ENCODE data around the gene TNNI3K. TPM values are rescaled to one million over a fixed set of nuclear protein-coding genes. Genes with fewer than 3 reads are reported as not detected.

Gene TNNI3K
- polyA plus RNA-seq, 1 donor (not counting 4 experiments of a cell fraction or from before 2014, with no cell fraction given) = 0.41 TPM

GRCh38 chr1:74455390-74455789 lies 220.2 kb downstream of the TNNI3K start:
- Histone ChIP-seq H3K36me3 (ENCODE audit: control insufficient read depth in 2 of 2, extremely low read depth in 1 of 2, insufficient read depth in 2 of 2, low read length in 2 of 2) (no peaks in the 10 kb centered on the region), H3K4me3 (ENCODE audit: control insufficient read depth in 2 of 3, extremely low read depth in 1 of 3, insufficient read depth in 2 of 3, low read depth in 1 of 3, low read length in 3 of 3) (no peak overlapping the region), H3K4me2 (ENCODE audit: control insufficient read depth, extremely low read depth, insufficient read depth, low read depth, low read length) (no peak overlapping the region), H3K27me3 (ENCODE audit: control insufficient read depth, extremely low read depth, insufficient read depth, low read length) (no peaks in the 10 kb centered on the region), H3K27ac (ENCODE audit: control insufficient read depth, insufficient read depth, low read length) (no peak overlapping the region), H3K4me1 (ENCODE audit: control insufficient read depth, extremely low read depth, insufficient read depth, low read length) (no peaks in the 10 kb centered on the region), H3K9me1 (ENCODE audit: control insufficient read depth, extremely low read depth, insufficient read depth, low read length) (no peaks in the 10 kb centered on the region), H4K20me1 (ENCODE audit: control insufficient read depth, extremely low read depth, insufficient read depth, low read length) (no peaks in the 10 kb centered on the region), H3K79me2 (ENCODE audit: control insufficient read depth, insufficient read depth, low read length) (no peaks in the 10 kb centered on the region), H3K9me3 (ENCODE audit: control insufficient read depth, low read depth, low read length) (no peaks in the 10 kb centered on the region), H2AFZ (ENCODE audit: control insufficient read depth, low read length) (no peak overlapping the region), H3K9ac (ENCODE audit: control insufficient read depth, extremely low read depth, insufficient read depth, low read length) (no peak overlapping the region)
- TF ChIP-seq CTCF (optimal IDR thresholded peaks at IDR 0.05 in 1 of 3, IDR thresholded peaks at IDR 0.05 in 1 of 3, conservative IDR thresholded peaks at IDR 0.05 in 1 of 3; ENCODE audit: extremely low read depth in 1 of 3, insufficient read depth in 2 of 3, low read length in 3 of 3) (no peak), EZH2 (IDR thresholded peaks at IDR 0.05; ENCODE audit: low read length) (no peak)
- FAIRE-seq = no peak
- dilution Hi-C loops (cut with MboI; ENCODE audit: extremely low pct_ligation_motif_present, low sequenced_read_pairs) = no loop called here
- no peak for DNase-seq (ENCODE audit: low read depth, low spot score)

GRCh38 chr1:74457253-74457652 lies 222.1 kb downstream of the TNNI3K start:
- H4K20me1 ChIP-seq (ENCODE audit: control insufficient read depth, extremely low read depth, insufficient read depth, low read length) = no peaks in the 10 kb centered on the region
- H3K36me3 ChIP-seq (ENCODE audit: control insufficient read depth in 2 of 2, extremely low read depth in 1 of 2, insufficient read depth in 2 of 2, low read length in 2 of 2) = no peaks in the 10 kb centered on the region
- H3K9ac ChIP-seq (ENCODE audit: control insufficient read depth, extremely low read depth, insufficient read depth, low read length) = no peak overlapping the region
- H3K9me1 ChIP-seq (ENCODE audit: control insufficient read depth, extremely low read depth, insufficient read depth, low read length) = no peaks in the 10 kb centered on the region
- no peaks in the 10 kb centered on the region for H3K9me3 ChIP-seq (ENCODE audit: control insufficient read depth, low read depth, low read length)
- H3K27ac ChIP-seq (ENCODE audit: control insufficient read depth, insufficient read depth, low read length) = no peak overlapping the region
- TF ChIP-seq EZH2 (IDR thresholded peaks at IDR 0.05; ENCODE audit: low read length) = no peak
- no peak for TF ChIP-seq CTCF (optimal IDR thresholded peaks at IDR 0.05 in 1 of 3, IDR thresholded peaks at IDR 0.05 in 1 of 3, conservative IDR thresholded peaks at IDR 0.05 in 1 of 3; ENCODE audit: extremely low read depth in 1 of 3, insufficient read depth in 2 of 3, low read length in 3 of 3)
- FAIRE-seq (no peak), DNase-seq (ENCODE audit: low read depth, low spot score) (no peak)
- H3K79me2 ChIP-seq (ENCODE audit: control insufficient read depth, insufficient read depth, low read length) = no peaks in the 10 kb centered on the region
- H2AFZ ChIP-seq (ENCODE audit: control insufficient read depth, low read length) = no peak overlapping the region
- no peak overlapping the region for H3K4me2 ChIP-seq (ENCODE audit: control insufficient read depth, extremely low read depth, insufficient read depth, low read depth, low read length)
- no peaks in the 10 kb centered on the region for H3K27me3 ChIP-seq (ENCODE audit: control insufficient read depth, extremely low read depth, insufficient read depth, low read length)
- no peaks in the 10 kb centered on the region for H3K4me1 ChIP-seq (ENCODE audit: control insufficient read depth, extremely low read depth, insufficient read depth, low read length)
- no peak overlapping the region for H3K4me3 ChIP-seq (ENCODE audit: control insufficient read depth in 2 of 3, extremely low read depth in 1 of 3, insufficient read depth in 2 of 3, low read depth in 1 of 3, low read length in 3 of 3)
- dilution Hi-C loops (cut with MboI; ENCODE audit: extremely low pct_ligation_motif_present, low sequenced_read_pairs) = no loop called here
